MM.1S (cell line): ENCODE results near the gene CBARP.

Source experiments
- DNase-seq: peaks from one replicate; pipeline ENCODE4 v3.0.0-alpha.2; 2015
- H2AFZ ChIP-seq: fragments of 300-600 bp; sonication (generic); 2 replicates; pipeline ENCODE4 v1.6.0; 2016; ENCODE audit warnings: antibody characterized with exemption, low read length
- H3F3A ChIP-seq: fragments of 300-600 bp; sonication (generic); 2 replicates; pipeline ENCODE4 v1.6.1; 2016; ENCODE audit warnings: mild to moderate bottlenecking, antibody characterized with exemption, low read length, moderate library complexity, mixed read lengths; ENCODE audit not compliant: insufficient read depth
- H3K27ac ChIP-seq: fragments of 300-600 bp; sonication (generic); 2 replicates; pipeline ENCODE4 v1.5.1; 2016; ENCODE audit warnings: mild to moderate bottlenecking, low read length
- H3K27me3 ChIP-seq: fragments of 300-600 bp; sonication (generic); replicated peaks from 2 replicates; pipeline ENCODE4 v1.6.0; 2016; ENCODE audit warnings: low read length; ENCODE audit not compliant: insufficient read depth
- H3K36me3 ChIP-seq: fragments of 300-600 bp; sonication (generic); replicated peaks from 2 replicates; pipeline ENCODE4 v1.6.1; 2016; ENCODE audit warnings: mild to moderate bottlenecking, low read length, mixed read lengths; ENCODE audit not compliant: insufficient read depth
- H3K4me1 ChIP-seq: fragments of 300-600 bp; sonication (generic); 2 replicates; pipeline ENCODE4 v1.6.1; 2016; ENCODE audit warnings: low read length, mixed read lengths
- H3K4me2 ChIP-seq: fragments of 300-600 bp; sonication (generic); 2 replicates; pipeline ENCODE4 v1.6.0; 2016; ENCODE audit warnings: low read depth, low read length
- H3K4me3 ChIP-seq: fragments of 300-600 bp; sonication (generic); 2 replicates; pipeline ENCODE4 v1.5.1; 2016; ENCODE audit warnings: low read length, mixed read lengths
- H3K79me2 ChIP-seq: fragments of 300-600 bp; sonication (generic); 2 replicates; pipeline ENCODE4 v1.6.1; 2016; ENCODE audit warnings: mixed run types, low read length, mixed read lengths
- H3K9ac ChIP-seq: fragments of 300-600 bp; sonication (generic); 2 replicates; pipeline ENCODE4 v1.6.1; 2016; ENCODE audit warnings: low read length, mixed read lengths
- H3K9me2 ChIP-seq: fragments of 300-600 bp; sonication (generic); replicated peaks from 2 replicates; pipeline ENCODE4 v1.6.1; 2016; ENCODE audit warnings: mild to moderate bottlenecking, low read length, mixed read lengths; ENCODE audit not compliant: insufficient read depth
- H3K9me3 ChIP-seq: fragments of 300-600 bp; sonication (generic); replicated peaks from 2 replicates; pipeline ENCODE4 v1.6.1; 2016; ENCODE audit warnings: mild to moderate bottlenecking, low read length, mixed read lengths; ENCODE audit not compliant: insufficient read depth
- H4K20me1 ChIP-seq: fragments of 300-600 bp; sonication (generic); 2 replicates; pipeline ENCODE4 v1.6.1; 2016; ENCODE audit warnings: mild to moderate bottlenecking, low read length, moderate library complexity, mixed read lengths; ENCODE audit not compliant: insufficient read depth
- EZH2 ChIP-seq: fragments of 300-600 bp; sonication (generic); optimal IDR thresholded peaks from 2 replicates; pipeline ENCODE3; 2017; ENCODE audit warnings: low read depth, mild to moderate bottlenecking, antibody characterized with exemption, low read length, mixed read lengths
- EZH2phosphoT487 ChIP-seq: fragments of 300-600 bp; sonication (generic); IDR thresholded peaks from 2 replicates; pipeline ENCODE4 v1.6.1; 2018; ENCODE audit warnings: antibody characterized with exemption, low read length
- TF ChIP-seq, protein P1 (sequence below): fragments of 300-600 bp; sonication (generic); IDR thresholded peaks from 2 replicates; pipeline ENCODE4 v1.5.1; 2016; ENCODE audit warnings: antibody characterized with exemption, low read length, mixed read lengths

The CBARP gene

DNA sequence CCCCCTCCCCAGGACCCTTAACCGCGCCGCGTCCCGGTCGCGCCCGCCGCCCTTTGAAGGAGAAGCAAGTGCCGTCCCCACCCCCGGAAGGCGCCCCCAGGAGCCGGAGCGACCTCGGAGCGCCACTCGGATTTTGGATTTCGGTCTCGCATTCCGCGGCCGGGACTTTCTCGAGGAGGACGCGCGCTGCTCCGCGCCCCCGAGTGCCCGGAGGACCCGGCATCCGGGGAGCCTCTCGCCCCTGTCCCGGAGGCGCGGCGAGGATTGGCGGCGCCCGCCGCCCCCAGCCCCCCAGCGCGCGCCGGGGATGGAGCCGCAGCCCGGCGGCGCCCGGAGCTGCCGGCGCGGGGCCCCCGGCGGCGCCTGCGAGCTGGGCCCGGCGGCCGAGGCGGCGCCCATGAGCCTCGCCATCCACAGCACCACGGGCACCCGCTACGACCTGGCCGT is 12.2 kb upstream of the CBARP start:
- peak overlapping the region; percentile 98 for H3K4me2 ChIP-seq
- H2AFZ ChIP-seq: no peak overlapping the region
- no peaks in the 10 kb centered on the region for H4K20me1 ChIP-seq
- no peaks in the 10 kb centered on the region for H3K9me3 ChIP-seq
- TF ChIP-seq EZH2phosphoT487: no peak
- TF ChIP-seq, protein P1, sequence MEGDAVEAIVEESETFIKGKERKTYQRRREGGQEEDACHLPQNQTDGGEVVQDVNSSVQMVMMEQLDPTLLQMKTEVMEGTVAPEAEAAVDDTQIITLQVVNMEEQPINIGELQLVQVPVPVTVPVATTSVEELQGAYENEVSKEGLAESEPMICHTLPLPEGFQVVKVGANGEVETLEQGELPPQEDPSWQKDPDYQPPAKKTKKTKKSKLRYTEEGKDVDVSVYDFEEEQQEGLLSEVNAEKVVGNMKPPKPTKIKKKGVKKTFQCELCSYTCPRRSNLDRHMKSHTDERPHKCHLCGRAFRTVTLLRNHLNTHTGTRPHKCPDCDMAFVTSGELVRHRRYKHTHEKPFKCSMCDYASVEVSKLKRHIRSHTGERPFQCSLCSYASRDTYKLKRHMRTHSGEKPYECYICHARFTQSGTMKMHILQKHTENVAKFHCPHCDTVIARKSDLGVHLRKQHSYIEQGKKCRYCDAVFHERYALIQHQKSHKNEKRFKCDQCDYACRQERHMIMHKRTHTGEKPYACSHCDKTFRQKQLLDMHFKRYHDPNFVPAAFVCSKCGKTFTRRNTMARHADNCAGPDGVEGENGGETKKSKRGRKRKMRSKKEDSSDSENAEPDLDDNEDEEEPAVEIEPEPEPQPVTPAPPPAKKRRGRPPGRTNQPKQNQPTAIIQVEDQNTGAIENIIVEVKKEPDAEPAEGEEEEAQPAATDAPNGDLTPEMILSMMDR: no peak
- no peak for TF ChIP-seq EZH2
- peaks cover 4% of the 10 kb centered on the region; the same call in 1 of the 2 replicates for H3K36me3 ChIP-seq
- H3K9me2 ChIP-seq: no peaks in the 10 kb centered on the region
- DNase-seq: no peak
- H3K79me2 ChIP-seq: peaks cover 32% of the 10 kb centered on the region
- peaks cover 8% of the 10 kb centered on the region for H3K4me1 ChIP-seq
- peak overlapping the region; percentile 29; the same call in 1 of the 2 replicates for H3K9ac ChIP-seq
- H3K27me3 ChIP-seq: no peaks in the 10 kb centered on the region
- H3K4me3 ChIP-seq: peak overlapping the region; percentile 66
- H3K27ac ChIP-seq: no peak overlapping the region
- peaks cover 14% of the 10 kb centered on the region for H3F3A ChIP-seq

DNA sequence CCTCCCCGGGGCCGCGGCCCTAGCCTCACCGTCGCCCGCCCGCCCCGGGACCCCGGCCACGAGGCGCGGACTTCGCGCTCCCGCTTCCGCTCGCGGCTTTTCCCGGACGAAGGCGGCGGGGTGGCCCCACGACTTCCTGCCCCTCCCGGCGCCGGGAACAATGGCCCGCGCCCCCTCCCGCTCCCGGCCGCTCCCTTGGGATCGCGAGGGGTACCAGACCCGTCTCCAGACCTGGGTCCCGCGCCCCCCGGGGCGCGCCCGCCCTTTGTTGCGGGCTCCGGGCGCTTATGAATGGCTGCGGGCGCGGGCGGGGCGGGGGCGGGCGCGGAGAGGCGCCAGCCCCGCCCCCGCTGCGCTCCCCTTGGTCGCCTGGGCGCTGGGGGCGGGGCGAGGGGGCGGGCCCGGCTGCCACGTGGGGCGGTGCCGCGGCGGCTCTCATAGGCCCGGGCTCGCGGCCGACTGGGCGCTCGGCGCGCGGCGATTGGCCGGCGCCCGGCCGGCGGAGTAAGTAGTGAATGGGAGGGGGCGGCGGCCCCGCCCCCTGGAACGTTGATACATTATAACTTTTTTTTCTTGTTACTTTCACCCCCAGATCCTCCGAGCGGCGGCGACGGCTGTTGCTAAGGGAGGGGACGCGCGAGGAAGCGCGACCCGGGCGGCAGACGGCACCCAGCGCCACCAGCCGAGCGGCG is 11.6 kb upstream of the CBARP start:
- H2AFZ ChIP-seq: no peak overlapping the region
- TF ChIP-seq, protein P1: no peak
- no peak for TF ChIP-seq EZH2
- no peak for TF ChIP-seq EZH2phosphoT487
- no peaks in the 10 kb centered on the region for H4K20me1 ChIP-seq
- H3K27ac ChIP-seq: peak overlapping the region; percentile 85; the same call in 1 of the 2 replicates
- H3K9ac ChIP-seq: peak overlapping the region; percentile 93
- peaks cover 17% of the 10 kb centered on the region for H3F3A ChIP-seq
- H3K4me3 ChIP-seq: peak overlapping the region; percentile 78
- no peaks in the 10 kb centered on the region for H3K36me3 ChIP-seq
- no peaks in the 10 kb centered on the region for H3K9me2 ChIP-seq
- peak; percentile 95 for DNase-seq
- H3K79me2 ChIP-seq: peaks cover 37% of the 10 kb centered on the region
- no peaks in the 10 kb centered on the region for H3K9me3 ChIP-seq
- H3K4me1 ChIP-seq: peaks cover 12% of the 10 kb centered on the region
- no peaks in the 10 kb centered on the region for H3K27me3 ChIP-seq
- peak overlapping the region; percentile 98 for H3K4me2 ChIP-seq

DNA sequence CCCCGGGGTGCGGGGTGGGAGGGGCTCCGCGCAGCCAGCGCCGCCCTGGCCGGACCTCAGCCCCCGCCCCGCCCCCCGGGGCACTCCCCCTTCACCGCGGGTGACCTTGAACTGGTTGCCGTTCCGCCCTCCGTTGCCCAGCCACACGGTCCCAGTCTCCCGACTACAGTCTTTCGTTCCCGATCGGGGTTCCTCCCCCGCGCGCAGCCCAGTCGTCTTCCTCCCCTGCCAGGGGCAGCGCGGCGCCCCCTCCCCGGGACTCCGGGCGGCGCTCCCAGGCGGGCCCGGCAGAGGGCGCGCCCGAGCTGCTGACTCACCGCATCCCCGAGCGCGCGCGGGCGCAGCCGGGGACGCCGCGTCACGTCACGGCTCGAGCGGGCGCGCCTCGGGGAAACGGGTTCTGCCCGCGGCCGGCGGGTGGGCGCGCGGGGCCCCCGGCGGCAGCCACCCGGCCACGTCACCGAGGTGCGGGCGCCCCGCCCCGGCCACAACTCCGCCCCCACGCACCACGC is 11.0 kb upstream of the CBARP start:
- H3K27me3 ChIP-seq: no peaks in the 10 kb centered on the region
- H4K20me1 ChIP-seq: no peaks in the 10 kb centered on the region
- no peaks in the 10 kb centered on the region for H3K9me3 ChIP-seq
- H3K4me3 ChIP-seq: peak overlapping the region; percentile 83
- peak overlapping the region; percentile 33 for H2AFZ ChIP-seq
- H3K4me1 ChIP-seq: peaks cover 16% of the 10 kb centered on the region
- no peaks in the 10 kb centered on the region for H3K9me2 ChIP-seq
- H3K27ac ChIP-seq: peak overlapping the region; percentile 97
- H3K79me2 ChIP-seq: peaks cover 42% of the 10 kb centered on the region
- H3K36me3 ChIP-seq: no peaks in the 10 kb centered on the region
- peaks cover 21% of the 10 kb centered on the region for H3F3A ChIP-seq
- H3K4me2 ChIP-seq: peak overlapping the region; percentile 93
- no peak for TF ChIP-seq EZH2
- TF ChIP-seq, protein P1: peak; percentile 80
- DNase-seq: peak; percentile 82
- H3K9ac ChIP-seq: peak overlapping the region; percentile 96
